Left ventricle myocardium inferior (tissue), 1 donor: ENCODE measurements around the gene ECPAS. TPM values are rescaled to one million over a fixed set of nuclear protein-coding genes. Genes with fewer than 3 reads are reported as not detected.

Source experiments
- DNase-seq: peaks from one replicate; pipeline ENCODE4 v3.0.0-alpha.2; 2020
- H3K27ac ChIP-seq: fragments of 200-600 bp; replicated peaks from 2 replicates; pipeline ENCODE4 v1.8.0; 2021
- H3K27me3 ChIP-seq: fragments of 200-600 bp; 2 replicates; pipeline ENCODE4 v1.8.0; 2021; ENCODE audit warnings: low read depth
- H3K36me3 ChIP-seq: fragments of 200-600 bp; 2 replicates; pipeline ENCODE4 v1.8.0; 2021
- H3K4me1 ChIP-seq: fragments of 200-600 bp; 2 replicates; pipeline ENCODE4 v1.8.0; 2021
- H3K4me3 ChIP-seq: fragments of 200-600 bp; 2 replicates; pipeline ENCODE4 v1.8.0; 2021; ENCODE audit warnings: mild to moderate bottlenecking, moderate library complexity
- H3K9me3 ChIP-seq: fragments of 200-600 bp; replicated peaks from 2 replicates; pipeline ENCODE4 v1.8.0; 2021
- CTCF ChIP-seq: fragments of 200-600 bp; IDR thresholded peaks from 2 replicates; pipeline ENCODE4 v1.8.0; 2021; ENCODE audit warnings: antibody characterized with exemption, mild to moderate bottlenecking, borderline replicate concordance
- intact Hi-C: fragments of 100-400 bp; cut with micrococcal nuclease; formaldehyde crosslinking; loops from one replicate; pipeline ENCODE4 v1.11.0; 2022
- total RNA-seq: library from RNA; stranded (reverse); fragmentation: NEBNext Ultra II Directional; extraction: Animal tissue kit (Norgen Biotek cat#: 25700); gene quantifications from one replicate; pipeline ENCODE4 v1.2.1, GENCODE V29; 2021
- donor health status: DM: no; HTN: yes; CAD: no; lungs with severe emphysema.

Gene ECPAS
- total RNA-seq, 1 donor from 2014 or later: 115 TPM

DNA sequence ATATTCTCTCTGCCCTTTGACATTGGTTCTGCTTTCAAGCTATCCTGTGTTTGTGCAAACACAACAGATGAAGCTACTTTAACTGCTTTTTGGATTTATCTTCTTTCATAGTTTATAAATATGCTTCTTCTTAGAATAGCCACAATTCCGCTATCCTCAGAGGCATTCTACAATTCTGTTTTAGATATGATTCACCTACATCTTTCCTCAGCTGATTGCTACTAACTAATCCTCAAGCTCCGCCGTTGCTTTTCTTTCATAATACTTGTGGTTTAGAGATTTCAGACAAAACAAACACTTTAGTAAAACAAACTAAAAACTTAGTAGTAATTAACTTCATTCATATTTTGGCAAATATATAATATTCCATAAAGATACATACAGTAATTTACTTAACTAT, 52.5 kb downstream of the ECPAS start:
- no peak overlapping the region for H3K4me3 ChIP-seq
- H3K4me1 ChIP-seq: no peaks in the 10 kb centered on the region
- H3K27me3 ChIP-seq: no peaks in the 10 kb centered on the region
- H3K27ac ChIP-seq: no peak overlapping the region
- TF ChIP-seq CTCF: no peak
- no peaks in the 10 kb centered on the region for H3K9me3 ChIP-seq
- peaks cover 83% of the 10 kb centered on the region for H3K36me3 ChIP-seq
- intact Hi-C loops: no loop called here
- no peak for DNase-seq

DNA sequence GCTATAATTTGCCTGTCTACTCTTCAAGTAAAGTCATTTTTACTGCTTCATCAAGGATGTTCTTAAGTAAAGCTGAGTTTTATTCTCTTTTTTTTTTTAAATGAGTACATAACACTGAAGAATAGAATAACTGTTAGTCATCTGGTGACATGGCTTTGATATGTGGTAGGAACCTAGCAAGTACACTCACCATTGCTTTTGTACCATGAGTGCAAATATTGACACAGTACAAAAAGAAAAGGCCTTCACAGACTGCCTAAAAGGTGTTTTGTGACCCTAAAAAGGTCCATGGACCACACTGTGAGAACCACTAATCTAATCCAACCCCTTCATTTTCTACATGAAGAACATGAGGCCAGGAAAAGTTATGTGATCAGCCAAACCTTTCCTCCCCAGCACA, 55.0 kb downstream of the ECPAS start:
- H3K27me3 ChIP-seq: no peaks in the 10 kb centered on the region
- TF ChIP-seq CTCF: no peak
- H3K27ac ChIP-seq: no peak overlapping the region
- intact Hi-C loops: no loop called here
- no peaks in the 10 kb centered on the region for H3K9me3 ChIP-seq
- H3K4me1 ChIP-seq: no peaks in the 10 kb centered on the region
- H3K36me3 ChIP-seq: peaks cover 90% of the 10 kb centered on the region
- DNase-seq: no peak
- H3K4me3 ChIP-seq: no peak overlapping the region

DNA sequence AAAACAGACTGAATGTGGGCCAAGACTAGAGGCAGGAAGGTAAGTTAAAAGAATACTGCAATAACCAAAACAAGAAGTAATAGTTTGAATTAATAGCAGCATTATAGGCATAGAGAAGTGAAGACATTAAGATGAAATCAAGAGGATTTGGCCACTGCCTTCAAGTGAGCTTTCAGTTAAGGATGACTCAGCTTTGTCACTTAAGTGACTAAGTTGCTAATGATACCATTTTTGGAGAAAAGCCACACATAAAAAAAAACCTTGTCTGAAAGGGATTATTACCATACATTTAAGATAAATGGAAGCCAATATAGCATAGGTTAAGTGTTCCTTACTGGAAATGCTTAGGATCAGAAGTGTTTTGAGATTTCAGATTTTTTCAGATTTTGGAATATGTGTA, 57.0 kb downstream of the ECPAS start:
- no peak for TF ChIP-seq CTCF
- H3K4me1 ChIP-seq: no peaks in the 10 kb centered on the region
- peaks cover 88% of the 10 kb centered on the region for H3K36me3 ChIP-seq
- no peak overlapping the region for H3K27ac ChIP-seq
- H3K27me3 ChIP-seq: no peaks in the 10 kb centered on the region
- intact Hi-C loops: no loop called here
- no peak overlapping the region for H3K4me3 ChIP-seq
- H3K9me3 ChIP-seq: no peaks in the 10 kb centered on the region
- DNase-seq: no peak

- H3K27ac ChIP-seq: no peak overlapping the region
- H3K4me1 ChIP-seq: no peaks in the 10 kb centered on the region
- H3K36me3 ChIP-seq: peaks cover 93% of the 10 kb centered on the region
- DNase-seq: no peak
- intact Hi-C loops: no loop called here
- H3K4me3 ChIP-seq: no peak overlapping the region
- no peaks in the 10 kb centered on the region for H3K27me3 ChIP-seq
- TF ChIP-seq CTCF: no peak
- no peaks in the 10 kb centered on the region for H3K9me3 ChIP-seq
Measured at GRCh38 chr9:111423389-111423788, 60.8 kb downstream of the ECPAS start.

DNA sequence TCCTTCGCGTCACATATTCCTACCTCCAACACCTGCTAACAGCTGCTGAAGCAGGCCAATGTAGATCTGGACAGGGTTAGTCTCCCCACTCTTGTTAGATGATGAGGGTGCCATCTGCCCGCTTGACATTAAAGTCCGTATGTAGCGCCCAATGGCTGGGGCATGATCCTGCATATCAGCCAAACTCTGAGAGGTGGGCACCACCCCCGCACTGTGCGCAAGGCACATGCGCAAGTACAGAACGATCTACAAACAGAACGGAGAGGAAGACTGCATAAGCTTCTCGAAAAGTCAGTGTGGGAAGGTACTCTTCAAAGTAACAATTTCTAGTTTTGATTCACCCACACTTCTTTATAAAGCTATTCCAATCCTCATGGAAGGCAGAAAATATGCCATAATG, 69.8 kb downstream of the ECPAS start:
- TF ChIP-seq CTCF: no peak
- Histone ChIP-seq H3K27me3 (no peaks in the 10 kb centered on the region), H3K4me3 (no peak overlapping the region), H3K27ac (no peak overlapping the region), H3K36me3 (peaks cover 98% of the 10 kb centered on the region), H3K9me3 (no peaks in the 10 kb centered on the region), H3K4me1 (peaks cover 7% of the 10 kb centered on the region)
- no peak for DNase-seq
- intact Hi-C loops: no loop called here

DNA sequence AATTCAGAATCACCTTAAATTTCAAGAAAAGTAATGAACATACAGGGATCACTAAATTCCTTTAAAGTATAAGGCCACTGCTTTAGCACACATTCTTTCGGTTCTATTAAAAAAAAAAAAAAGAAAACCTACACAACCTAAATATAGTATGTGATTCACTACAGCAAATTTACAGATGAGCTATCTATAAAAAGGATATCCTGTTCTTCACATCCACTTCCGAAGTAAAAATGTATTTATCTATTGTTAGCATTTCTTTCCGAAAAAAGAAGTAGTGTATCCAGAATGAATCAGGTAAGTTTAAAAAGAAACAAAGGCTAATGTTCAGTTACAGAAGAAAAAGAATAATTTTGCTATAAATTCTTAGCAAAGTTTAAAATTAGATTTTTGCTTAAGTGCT, 70.2 kb downstream of the ECPAS start:
- Histone ChIP-seq H3K36me3 (peaks cover 98% of the 10 kb centered on the region), H3K27me3 (no peaks in the 10 kb centered on the region), H3K9me3 (no peaks in the 10 kb centered on the region), H3K4me1 (peaks cover 7% of the 10 kb centered on the region), H3K4me3 (no peak overlapping the region), H3K27ac (no peak overlapping the region)
- no peak for TF ChIP-seq CTCF
- intact Hi-C loops: no loop called here
- no peak for DNase-seq
